HPDE6-E6E7 (cell line): ENCODE results near the gene COPZ2.
"Not testable (repeated sequence)": the region's sequence is repeated elsewhere in the genome, so short reads cannot be mapped to it uniquely, and the experiment has no call there.

Source experiments
- DNase-seq: peaks from one replicate; pipeline ENCODE4 v3.0.0; 2011; ENCODE audit warnings: missing footprints; ENCODE audit errors: extremely low spot score

The COPZ2 gene

GRCh38 chr17:48056246-48056745 lies 18.7 kb upstream of the COPZ2 start:
- no peak for DNase-seq

- no peak for DNase-seq
These were observed 18.1 kb upstream of the COPZ2 start for GRCh38 chr17:48055531-48056245.

- no peak for DNase-seq
These were observed 16.9 kb upstream of the COPZ2 start for GRCh38 chr17:48054238-48055185.

- DNase-seq = no peak
These were observed 16.2 kb upstream of the COPZ2 start for GRCh38 chr17:48053758-48054237.

GRCh38 chr17:48052956-48053757 lies 15.6 kb upstream of the COPZ2 start:
- no peak for DNase-seq

GRCh38 chr17:48051706-48052486 lies 14.3 kb upstream of the COPZ2 start:
- no peak for DNase-seq

- no peak for DNase-seq
These were observed 13.7 kb upstream of the COPZ2 start for GRCh38 chr17:48051283-48051682.

- no peak for DNase-seq
These were observed 11.0 kb upstream of the COPZ2 start for GRCh38 chr17:48048384-48049126.

GRCh38 chr17:48047741-48048383 lies 10.3 kb upstream of the COPZ2 start, which contains the start of gene NFE2L1:
NFE2L1 (plus strand) TSS chr17:48048359; CDS start chr17:48051119, 2,760 bp downstream.
- peak; percentile 98 for DNase-seq

- no peak for DNase-seq
These were observed 9.6 kb upstream of the COPZ2 start for GRCh38 chr17:48047113-48047740.

GRCh38 chr17:48046296-48046695 lies 8.7 kb upstream of the COPZ2 start:
- no peak for DNase-seq

- no peak for DNase-seq
These were observed 7.9 kb upstream of the COPZ2 start for GRCh38 chr17:48045316-48046001.

- DNase-seq = no peak
These were observed 7.3 kb upstream of the COPZ2 start for GRCh38 chr17:48044851-48045250.

GRCh38 chr17:48043176-48043575 lies 5.6 kb upstream of the COPZ2 start:
- no peak for DNase-seq

GRCh38 chr17:48038687-48039086 lies 1.1 kb upstream of the COPZ2 start:
- no peak for DNase-seq

GRCh38 chr17:48037838-48038323 lies 284 bp upstream of the COPZ2 start:
- DNase-seq = no peak

- no peak for DNase-seq
These were observed 933 bp downstream of the COPZ2 start for GRCh38 chr17:48036693-48037035.

GRCh38 chr17:48034734-48035133 lies 2.9 kb downstream of the COPZ2 start:
- DNase-seq = not testable (repeated sequence)
